NOMO-1 treated with DMSO at 0.1 percent for 48 hours (cell line): ENCODE measurements around the gene PPFIA3.
A peak's percentile ranks its signal among the peaks of the same experiment; 100 is the strongest.

Source experiments
- DNase-seq: peaks from one replicate; lab custom pipeline; 2025; ENCODE audit not compliant: unreplicated experiment; lab: John Stamatoyannopoulos, UW

Gene PPFIA3

DNA sequence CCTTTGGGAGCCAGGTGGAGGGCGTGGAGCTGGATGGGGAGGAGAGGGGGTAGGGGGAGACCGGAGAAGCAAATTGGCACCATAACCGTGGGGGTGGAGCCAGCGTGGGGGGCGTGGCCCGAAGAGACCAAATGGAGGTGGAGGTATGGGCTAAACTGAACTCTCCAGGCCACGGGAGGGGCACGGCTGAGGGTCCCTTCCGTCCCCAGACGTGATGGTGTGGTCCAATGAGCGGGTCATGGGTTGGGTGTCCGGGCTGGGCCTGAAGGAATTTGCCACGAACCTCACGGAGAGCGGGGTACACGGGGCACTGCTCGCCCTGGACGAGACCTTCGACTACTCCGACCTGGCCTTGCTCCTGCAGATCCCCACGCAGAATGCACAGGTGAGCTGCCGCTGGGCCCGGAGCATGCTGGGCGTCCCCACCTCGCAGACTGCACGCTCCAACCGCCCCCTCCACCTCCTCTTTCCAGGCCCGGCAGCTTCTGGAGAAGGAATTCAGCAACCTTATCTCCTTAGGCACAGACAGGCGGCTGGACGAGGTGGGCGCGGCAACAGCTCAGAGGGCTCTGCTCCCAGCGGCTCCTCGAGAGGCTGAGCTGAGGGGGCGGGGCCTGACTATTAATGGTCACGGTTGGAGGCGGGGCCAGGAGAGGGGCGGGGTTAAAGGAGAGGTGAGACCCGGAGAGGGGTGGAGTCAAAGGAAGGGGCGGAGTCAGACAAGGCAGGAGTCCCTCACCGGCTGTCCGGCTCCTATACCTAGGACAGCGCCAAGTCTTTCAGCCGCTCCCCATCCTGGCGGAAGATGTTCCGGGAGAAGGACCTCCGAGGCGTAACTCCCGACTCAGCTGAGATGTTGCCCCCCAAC is 29.7 kb downstream of the PPFIA3 start:
- peak; percentile 88 for DNase-seq

DNA sequence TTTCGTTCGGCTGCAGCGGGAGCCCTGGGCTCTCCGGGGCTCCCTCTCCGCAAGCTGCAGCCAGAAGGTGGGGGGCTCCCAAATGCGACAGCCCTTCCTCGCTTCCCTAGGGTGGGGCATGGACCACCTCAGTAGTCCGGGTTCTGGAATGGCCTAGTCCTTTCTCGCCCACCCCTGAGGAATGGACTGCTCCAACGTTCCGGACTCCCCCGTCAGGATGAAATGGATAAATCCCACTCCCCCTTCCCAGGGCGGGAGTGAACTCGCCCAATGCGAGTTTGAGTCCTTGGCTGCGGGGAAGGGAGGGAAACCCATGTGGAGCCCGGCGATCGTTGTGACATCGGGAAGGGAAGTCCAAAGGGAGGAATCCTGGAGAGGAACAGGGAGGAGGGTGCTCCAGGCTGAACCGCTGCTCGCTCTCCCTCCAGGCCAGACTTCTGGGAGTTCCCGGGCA is 30.3 kb downstream of the PPFIA3 start:
- DNase-seq = peak; percentile 35

DNA sequence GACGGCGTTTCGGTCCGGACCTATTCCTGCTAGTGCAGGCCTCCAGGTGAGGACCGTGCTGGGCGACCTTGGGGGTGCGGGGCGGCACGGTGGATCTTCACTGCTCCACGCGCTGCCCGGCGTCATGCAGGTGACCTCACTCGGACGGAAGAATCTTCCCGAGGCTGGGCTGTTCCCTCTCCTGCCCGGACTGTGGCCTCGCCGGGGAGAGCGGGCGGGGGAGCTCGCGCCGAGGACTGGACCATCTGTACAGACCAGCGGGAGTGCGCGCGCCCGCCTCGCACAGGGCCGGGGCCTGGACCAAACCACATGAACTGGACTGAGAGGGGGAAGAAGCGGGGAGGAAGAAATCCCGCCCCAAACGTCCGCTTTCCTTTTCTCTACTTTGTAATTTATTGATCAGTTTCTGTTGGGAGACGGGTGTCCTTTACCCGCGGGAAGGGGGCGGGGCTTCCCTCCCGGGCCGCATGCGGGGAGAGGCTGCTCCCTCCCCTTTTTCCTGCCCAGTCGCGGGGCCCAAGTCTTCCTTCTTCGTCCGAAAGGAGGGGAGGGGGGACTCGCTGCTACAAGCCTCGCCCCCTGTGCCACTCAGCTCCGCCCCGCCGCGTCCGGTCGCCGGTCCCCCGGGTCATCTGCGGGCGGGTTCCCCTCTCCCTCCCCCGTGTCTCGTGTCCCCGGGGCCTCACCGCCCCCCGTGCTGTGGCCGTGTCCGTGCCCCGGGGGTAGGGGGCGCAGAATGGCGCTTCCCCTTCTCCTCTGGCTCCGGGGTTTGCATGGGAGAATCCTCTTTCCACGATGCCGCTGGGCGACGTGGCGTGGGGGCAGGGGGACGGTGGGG is 31.0 kb downstream of the PPFIA3 start:
- peak; percentile 83 for DNase-seq

DNA sequence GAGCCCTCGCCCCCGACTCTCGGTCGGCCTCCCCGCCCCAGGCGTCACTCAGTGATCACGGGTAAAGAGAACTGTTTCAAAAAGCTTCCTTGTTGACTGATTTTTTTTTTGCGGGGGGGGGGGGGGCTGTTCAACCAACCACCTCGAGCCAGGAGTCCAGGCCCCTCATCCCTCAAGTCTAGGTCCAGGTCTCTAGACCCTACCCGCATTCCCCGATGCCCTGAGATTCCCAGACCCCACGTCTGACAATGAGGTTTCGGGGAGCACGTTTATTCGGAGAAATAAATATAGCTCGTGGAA is 31.6 kb downstream of the PPFIA3 start:
- DNase-seq = no peak

DNA sequence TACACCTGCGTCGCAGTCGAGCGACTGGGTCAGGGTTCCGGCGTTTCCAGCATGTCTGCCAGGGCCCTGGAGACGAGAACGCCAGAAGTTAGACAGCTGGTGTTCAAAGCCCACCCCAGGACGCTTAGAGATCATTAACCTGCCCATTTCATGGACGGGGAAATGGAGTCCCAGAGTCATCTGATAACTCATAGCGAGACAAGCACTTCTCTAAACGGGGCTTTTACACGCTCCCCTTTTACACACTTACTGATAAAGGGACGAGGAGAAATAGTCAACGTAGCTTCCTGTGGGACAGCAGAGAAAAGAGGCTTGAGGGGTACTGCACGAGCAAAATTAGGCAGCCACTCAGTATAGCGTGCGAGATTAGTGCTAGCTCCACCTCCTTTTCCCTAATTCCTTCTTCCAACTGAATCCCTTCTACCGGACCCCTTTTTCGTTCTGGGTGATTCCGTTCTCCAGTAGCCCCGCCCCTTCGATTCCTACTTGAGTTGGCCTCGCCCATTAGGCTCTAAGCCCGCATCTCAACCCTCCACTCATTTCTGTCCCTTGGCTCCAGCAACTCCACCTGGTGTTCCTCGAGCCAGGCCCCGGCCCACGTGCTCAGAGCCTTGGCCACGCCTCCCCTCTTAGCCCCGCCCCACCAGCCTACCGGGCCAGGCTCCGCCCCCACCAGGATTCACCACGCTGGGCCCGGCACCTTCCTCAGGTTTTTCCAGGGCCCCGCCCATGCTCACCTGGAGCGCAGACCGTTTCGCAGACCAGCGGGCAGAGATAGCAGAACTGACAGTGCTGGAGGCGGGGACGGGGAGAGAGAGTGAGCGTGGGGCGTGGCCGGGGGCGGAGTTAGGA is 32.1 kb downstream of the PPFIA3 start:
- DNase-seq = peak; percentile 52

DNA sequence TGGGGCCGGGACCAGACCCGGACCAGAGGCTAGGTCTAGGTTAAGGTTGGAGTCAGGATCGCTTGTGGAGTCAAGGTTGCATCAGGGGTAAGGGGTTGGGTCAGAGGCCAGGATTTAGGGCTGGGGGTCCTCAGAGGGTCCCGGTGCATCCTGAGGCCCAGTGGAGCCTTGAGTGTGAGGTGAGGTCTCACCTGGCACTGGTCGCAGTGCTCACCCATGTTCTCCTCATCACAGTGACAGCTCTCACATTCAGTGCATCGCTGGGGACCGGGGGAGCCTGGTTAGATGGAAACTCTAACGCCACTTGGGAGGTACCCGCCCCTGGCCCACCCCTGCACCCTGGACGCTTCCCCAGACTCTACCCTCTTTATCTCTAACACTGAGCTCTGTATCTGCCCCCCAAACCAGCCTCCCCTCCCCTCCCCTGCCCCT is 32.8 kb downstream of the PPFIA3 start:
- no peak for DNase-seq

DNA sequence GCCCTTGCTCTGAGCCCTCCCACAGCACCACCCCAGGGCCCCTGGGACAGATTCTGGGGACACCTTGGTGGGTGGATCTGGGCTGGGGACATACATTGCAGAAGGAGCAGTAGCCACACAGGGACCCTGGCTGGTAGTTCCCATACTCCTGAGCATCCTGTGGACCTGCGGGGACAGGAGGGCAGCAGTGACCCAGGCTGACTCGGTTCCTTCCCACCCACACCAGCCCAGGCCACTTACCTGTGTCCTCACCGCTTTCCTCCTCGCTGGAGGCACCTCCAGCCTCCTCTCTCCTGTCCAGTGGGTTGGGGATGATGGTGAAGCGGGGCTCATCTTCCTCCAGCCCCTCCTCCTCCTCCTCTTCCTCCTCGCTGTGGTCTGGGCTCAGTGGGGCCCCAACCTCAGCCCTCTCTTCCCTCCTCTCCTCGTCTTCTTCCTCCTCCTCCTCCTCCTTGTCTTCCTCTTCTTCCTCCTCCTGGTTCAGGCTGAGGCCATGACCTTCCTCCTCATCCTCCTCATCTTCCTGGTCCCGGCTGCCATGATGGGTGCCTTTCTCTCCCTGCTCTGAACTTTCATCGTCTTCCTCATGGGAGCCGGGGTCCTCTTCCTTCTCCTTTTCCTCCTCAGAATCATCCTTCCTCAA is 33.9 kb downstream of the PPFIA3 start:
- no peak for DNase-seq

DNA sequence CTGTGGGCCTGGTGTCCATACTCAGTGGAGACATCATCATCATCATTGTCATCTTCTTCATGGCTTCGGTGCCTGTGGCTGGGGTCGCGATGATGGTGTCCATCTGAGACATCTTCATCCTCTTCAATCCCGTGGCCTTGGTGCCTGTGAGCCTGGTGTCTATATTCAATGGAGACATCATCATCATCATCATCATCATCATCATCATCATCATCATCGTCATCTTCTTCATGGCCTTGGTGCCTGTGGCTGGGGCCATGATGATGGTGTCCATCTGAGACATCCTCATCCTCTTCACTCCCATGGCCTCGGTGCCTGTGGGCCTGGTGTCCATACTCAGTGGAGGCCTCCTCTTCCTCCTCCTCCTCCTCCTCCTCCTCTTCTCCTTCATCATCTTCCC is 34.9 kb downstream of the PPFIA3 start:
- DNase-seq = no peak

DNA sequence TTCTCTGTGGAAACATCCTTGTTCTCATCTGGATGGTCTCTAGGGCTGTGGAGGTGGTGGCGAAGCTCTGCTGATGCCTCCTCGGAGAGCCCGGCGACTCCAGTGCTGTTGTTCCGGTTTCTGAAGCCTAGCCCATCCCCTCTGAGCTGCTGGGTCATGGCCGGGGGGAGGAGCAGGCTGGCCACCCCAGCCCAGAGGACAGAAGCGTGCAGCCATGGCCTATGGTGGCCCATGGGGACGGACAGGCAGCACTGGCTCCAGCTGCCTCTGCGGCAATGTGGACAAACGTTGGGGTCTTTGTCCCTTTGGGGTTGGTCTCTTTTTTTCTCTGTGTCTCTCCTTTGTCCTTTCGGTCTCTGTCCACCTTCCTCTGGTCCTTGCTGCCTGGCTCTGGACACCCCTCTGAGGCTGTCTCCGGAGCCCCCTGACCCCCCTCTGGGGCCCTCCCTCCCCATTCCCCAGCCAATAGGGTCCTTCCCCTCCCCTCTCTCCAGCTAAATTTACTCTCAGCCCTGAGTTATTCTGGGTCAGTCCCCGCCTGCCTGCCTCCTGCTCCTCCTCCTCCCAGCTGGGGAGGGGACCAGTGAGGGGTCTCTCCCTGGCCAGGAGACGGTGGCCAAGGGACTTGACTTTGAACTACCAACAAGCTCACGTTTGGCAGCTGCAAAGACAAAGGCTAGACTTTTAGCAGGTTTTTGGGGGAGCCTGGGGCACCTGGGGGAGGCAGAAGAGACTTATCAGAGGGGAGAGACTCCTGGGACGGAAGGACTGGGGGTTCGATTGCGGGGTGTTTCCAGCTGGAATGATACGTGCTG is 35.9 kb downstream of the PPFIA3 start, which contains the start of gene HRC:
TSS of gene HRC (minus strand) at position 392 of the 815 bp plus-strand sequence. CDS start at position 233, 159 bp downstream.
- DNase-seq = peak; percentile 31

DNA sequence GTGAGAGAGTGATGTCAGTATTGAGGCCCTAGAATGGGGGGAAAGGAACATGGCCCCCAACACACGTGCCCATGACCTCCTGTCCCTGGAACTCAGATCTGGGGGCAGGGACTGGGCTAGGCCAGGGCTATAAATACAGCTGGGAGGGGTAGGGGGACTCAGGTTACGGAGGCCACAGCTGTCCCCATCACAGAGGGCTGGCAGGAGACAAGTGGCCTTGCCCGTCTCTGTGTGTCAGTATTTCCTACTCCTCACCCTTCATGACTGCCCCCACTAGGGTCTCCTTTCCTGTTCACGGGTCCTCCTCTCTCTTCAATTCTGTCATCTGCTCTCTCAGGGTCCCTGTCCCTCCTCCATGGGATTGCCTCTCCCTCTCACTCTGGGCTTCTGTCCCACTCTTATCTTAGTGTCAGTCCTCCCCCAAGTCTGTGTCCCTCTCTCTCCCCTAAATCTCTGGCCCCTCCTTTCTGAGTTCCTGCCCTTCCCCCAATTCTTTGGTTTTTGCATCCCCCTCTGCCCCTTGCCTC is 36.5 kb downstream of the PPFIA3 start:
- DNase-seq = no peak

DNA sequence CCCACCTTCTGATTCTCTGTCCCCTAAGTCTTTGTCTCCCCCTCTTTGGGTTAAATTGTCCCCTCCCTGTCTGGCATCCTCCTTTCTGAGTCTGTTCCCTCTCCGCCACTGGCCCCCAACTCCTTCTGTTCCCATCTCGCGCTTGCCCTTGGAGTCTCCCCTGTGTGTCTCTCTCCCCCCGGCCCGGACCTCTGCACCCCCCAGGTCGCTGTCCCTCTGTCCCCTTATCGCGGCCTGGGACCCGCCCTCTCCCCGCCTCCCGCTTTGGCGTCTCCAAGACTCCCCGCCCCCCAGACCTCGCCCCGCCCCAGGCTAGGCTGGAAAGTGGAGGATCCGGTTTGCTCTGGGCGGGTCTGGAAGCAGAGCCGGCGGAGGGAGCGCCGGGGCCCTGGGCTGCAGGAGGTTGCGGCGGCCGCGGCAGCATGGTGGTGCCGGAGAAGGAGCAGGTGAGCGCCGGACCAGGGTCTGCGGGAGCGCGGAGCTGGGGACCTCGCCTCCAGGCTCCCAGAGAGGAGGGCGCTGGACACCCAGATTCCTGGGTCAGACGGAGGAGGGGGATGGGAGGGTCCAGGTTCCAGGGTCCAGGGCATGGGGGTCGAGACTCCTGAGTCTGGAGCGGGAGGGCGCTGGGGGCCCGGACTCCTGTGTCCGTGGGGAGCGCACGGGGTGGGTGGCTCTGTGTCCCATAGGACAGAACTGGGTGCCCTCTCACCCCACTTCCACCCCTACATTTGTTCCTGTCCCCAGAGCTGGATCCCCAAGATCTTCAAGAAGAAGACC is 38.3 kb downstream of the PPFIA3 start, which contains the start of gene TRPM4:
TSS of gene TRPM4 (plus strand) at position 348 of the 780 bp plus-strand sequence. CDS start at position 423, 75 bp downstream.
- peak; percentile 65 for DNase-seq

DNA sequence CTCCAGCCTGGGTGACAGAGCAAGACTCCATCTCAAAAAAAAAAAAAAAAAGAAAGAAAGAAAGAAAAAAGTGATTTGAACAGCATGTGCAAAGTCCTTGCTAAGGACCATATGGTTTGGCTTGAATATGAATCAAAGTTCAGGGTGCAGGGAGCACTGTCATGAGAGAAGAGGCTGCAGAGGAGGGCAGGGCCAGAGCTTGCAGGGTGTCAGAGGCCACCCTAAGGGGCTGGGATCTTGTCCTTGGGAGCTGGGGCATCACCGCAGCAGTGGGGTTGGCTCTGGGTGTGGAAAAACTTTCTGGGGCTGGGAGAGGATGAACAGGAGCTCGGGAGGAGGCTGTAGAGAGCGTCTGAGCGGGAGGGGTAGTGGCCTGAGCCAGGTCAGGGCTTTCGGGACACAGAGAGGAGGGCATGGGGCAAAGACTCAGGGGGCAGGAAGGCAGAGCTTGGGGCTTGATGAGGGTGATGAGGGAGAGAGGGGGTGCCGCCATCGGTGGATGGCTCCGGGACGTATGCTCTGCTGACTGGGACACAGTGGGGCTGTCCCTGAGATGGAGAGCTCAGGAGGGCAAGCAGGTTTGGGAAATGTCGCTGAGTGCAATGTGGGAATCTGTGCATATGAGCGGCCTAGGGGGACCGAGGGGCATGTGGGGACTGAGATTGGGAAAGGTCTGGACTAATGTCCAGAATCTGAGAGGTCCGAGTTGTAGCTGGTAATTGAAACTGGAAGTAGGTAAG is 41.3 kb downstream of the PPFIA3 start:
- DNase-seq = no peak

DNA sequence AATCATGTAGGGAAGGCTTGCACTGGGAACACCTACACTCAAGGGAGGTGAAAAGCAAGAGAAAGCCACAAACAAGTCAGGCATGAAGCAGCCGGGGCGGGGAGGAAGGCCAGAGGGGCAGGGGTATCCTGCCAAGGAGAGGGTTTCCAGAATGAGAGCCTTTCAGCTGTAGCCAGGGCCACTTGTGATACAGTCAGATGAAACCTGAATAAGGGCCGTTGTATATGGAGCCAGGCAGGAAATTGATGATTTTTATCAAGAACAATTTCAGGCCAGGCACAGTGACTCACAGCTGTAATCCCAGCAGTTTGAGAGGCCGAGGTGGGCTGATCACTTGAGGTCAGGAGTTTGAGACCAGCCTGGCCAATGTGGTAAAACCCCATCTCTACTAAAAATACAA is 42.6 kb downstream of the PPFIA3 start:
- no peak for DNase-seq

DNA sequence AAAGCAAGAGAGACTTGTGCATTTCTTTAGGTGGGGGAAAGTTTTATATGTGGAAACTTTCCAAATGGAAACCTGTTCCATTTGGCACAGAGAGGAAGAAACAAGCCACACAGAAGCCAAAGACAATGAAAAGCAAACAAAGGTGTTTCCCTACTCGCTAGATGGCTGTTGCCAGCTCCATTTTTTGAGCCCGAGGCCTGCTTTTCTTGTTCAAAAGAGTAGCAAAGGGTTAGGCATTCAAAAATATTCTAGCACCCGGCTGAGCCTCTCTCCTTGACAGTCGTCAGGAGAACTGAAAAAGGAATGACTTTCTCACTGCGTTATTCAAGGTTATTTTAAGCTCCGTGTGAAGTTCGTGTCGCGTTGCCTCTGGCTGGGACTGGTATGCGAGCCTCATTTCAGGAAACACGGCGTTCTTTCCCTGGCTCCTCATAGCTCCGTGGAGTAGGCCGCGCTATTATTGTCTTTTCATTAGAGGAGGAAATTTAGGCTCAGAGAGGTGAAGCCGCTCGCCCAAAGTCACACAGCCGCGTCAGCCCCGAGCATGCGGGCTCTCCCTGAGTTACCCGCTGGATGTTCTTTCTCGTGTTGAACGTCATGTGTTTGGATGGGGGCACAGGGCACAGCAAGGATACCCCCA is 45.9 kb downstream of the PPFIA3 start:
- DNase-seq = no peak

DNA sequence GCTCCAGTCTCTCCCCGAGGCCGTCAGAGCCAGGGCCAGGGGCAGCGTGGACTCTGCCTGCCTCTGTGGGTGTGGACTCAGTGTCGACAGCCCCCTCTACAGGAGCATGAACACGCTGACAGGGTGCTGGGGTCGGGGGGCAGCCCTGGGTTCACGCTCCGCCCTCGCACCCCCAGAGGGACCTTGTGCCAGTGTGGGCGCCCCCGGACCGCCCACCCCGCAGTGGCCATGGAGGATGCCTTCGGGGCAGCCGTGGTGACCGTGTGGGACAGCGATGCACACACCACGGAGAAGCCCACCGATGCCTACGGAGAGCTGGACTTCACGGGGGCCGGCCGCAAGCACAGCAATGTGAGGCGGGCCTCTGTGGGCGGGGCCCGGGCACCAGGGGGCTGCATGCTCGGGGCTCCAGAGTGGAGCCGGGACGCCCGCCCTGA is 46.5 kb downstream of the PPFIA3 start:
- DNase-seq = no peak

DNA sequence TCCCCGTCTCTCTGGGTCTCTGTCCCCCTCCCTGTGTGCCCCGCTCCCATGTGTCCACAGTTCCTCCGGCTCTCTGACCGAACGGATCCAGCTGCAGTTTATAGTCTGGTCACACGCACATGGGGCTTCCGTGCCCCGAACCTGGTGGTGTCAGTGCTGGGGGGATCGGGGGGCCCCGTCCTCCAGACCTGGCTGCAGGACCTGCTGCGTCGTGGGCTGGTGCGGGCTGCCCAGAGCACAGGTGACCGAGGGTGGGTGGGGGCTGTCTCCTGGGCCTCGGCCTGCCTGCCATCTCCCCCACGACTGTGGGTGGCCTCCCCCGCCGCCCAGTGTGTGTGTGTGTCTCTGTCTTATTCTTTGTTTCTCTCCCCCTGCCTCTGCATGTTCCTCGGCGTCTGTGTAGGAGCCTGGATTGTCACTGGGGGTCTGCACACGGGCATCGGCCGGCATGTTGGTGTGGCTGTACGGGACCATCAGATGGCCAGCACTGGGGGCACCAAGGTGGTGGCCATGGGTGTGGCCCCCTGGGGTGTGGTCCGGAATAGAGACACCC is 48.6 kb downstream of the PPFIA3 start:
- DNase-seq = no peak

DNA sequence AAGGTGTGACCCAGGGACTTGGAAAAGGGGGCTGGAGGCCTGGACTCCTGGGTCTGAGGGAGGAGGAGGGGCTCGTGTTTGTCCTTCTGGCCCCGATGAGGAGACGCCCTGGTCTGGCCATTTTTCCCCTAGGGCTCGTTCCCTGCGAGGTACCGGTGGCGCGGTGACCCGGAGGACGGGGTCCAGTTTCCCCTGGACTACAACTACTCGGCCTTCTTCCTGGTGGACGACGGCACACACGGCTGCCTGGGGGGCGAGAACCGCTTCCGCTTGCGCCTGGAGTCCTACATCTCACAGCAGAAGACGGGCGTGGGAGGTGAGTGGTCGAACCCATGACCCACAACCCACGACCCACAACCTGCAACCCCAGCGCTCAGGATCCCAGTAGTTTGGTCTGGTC is 49.1 kb downstream of the PPFIA3 start:
- no peak for DNase-seq
